Activated CD4-positive, alpha-beta memory T cell treated with anti-CD3 and anti-CD28 coated beads for 36 hours (primary cell): Measurements from ENCODE around the gene AHRR. TPM values are rescaled to one million over a fixed set of nuclear protein-coding genes. Genes with fewer than 3 reads are reported as not detected.

ENCODE experiments used
- CTCF ChIA-PET: fragments of 350-600 bp; sonication (Branson Sonifier 250); formaldehyde crosslinking; loops from one replicate; lab custom pipeline; 2021; ENCODE audit warnings: antibody characterized with exemption, inconsistent platforms; lab: Charles Lee
- POLR2A ChIA-PET: fragments of 350-600 bp; sonication (Branson Sonifier 250); formaldehyde crosslinking; loops from one replicate; lab custom pipeline; 2021; ENCODE audit warnings: antibody characterized with exemption; lab: Charles Lee
- DNase-seq: peaks from one replicate; pipeline ENCODE4 v3.0.0-alpha.2; 2020
- H3K27ac Mint-ChIP-seq: one replicate; pipeline ENCODE4 v1.8.0; 2021; ENCODE audit warnings: mixed read lengths
- H3K27me3 Mint-ChIP-seq: one replicate; pipeline ENCODE4 v1.8.0; 2021; ENCODE audit warnings: mixed read lengths
- H3K36me3 Mint-ChIP-seq: one replicate; pipeline ENCODE4 v1.8.0; 2021; ENCODE audit warnings: mixed read lengths
- H3K4me1 Mint-ChIP-seq: one replicate; pipeline ENCODE4 v1.8.0; 2021; ENCODE audit warnings: low read depth, mixed read lengths
- H3K4me3 Mint-ChIP-seq: one replicate; pipeline ENCODE4 v1.8.0; 2021; ENCODE audit warnings: mild to moderate bottlenecking, mixed read lengths
- H3K9me3 Mint-ChIP-seq: one replicate; pipeline ENCODE4 v1.8.0; 2021; ENCODE audit warnings: mixed read lengths
- intact Hi-C: fragments of 100-400 bp; cut with micrococcal nuclease; formaldehyde crosslinking; loops from one replicate; pipeline ENCODE4 v1.15.1; 2023
- total RNA-seq, 2 experiments: library from RNA; stranded (reverse); gene quantifications; one replicate each; pipeline ENCODE4 v1.2.3, GENCODE V29; 2021

AHRR gene
- total RNA-seq, 2 experiments from 2014 or later = 16.7 to 16.8 TPM

DNA sequence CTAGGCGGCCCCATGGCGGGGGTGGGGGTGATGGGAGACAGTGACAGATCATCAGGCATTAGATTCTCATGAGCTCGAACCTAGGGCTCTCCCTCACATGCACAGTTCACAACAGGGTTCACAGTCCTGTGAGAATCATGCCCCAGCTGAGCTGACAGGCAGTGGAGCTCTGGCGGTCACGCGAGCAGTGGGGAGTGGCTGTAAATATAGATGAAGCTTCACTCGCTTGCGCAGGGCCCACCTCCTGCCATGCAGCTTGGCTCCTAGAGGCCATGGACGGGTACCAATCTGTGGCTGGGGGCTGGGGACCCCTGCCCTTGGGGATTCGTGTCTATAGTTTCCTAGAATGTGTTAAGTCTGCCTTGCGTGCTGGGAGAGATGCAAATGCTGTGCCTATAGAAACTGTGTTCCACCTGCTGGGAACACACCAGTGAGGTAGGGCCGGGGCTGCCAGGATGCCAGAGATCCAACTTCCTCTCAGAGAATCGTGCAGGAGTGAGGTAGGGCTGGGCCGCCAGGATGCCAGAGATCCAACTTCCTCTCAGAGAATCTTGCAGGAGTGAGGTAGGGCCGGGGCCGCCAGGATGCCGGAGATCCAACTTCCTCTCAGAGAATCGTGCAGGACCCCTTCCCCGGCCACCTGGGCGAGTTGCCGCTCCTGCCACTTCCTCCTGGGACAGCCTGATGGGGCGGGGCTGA is 107.4 kb downstream of the AHRR start:
- H3K27me3 Mint-ChIP-seq = peaks cover 16% of the 10 kb centered on the region
- CTCF ChIA-PET = interaction anchor here (0.9 to 1.5 kb wide), 3 partner anchors 18 to 240 kb away, joined by 4 to 7 read pairs (median 5); no protein-coding TSS in a partner anchor
- H3K4me3 Mint-ChIP-seq = no peak overlapping the region
- H3K4me1 Mint-ChIP-seq = no peaks in the 10 kb centered on the region
- no peak overlapping the region for H3K27ac Mint-ChIP-seq
- intact Hi-C loops = loop anchor here (5.0 kb wide), 1 partner anchor 242 kb away; no protein-coding TSS in a partner anchor
- H3K36me3 Mint-ChIP-seq = peaks cover 2% of the 10 kb centered on the region
- DNase-seq = no peak
- no peaks in the 10 kb centered on the region for H3K9me3 Mint-ChIP-seq
- POLR2A ChIA-PET = no interaction called here

GRCh38 chr5:429453-430188 is 108.1 kb downstream of the AHRR start:
- Mint-ChIP-seq H3K9me3 (no peaks in the 10 kb centered on the region), H3K27me3 (peaks cover 16% of the 10 kb centered on the region), H3K4me1 (no peaks in the 10 kb centered on the region), H3K36me3 (peaks cover 2% of the 10 kb centered on the region), H3K4me3 (no peak overlapping the region), H3K27ac (no peak overlapping the region)
- POLR2A ChIA-PET = no interaction called here
- CTCF ChIA-PET = interaction anchor here (1.2 to 3.0 kb wide), 4 partner anchors 10 to 242 kb away, joined by 3 to 19 read pairs (median 4); no protein-coding TSS in a partner anchor
- DNase-seq = no peak
- intact Hi-C loops = loop anchor here (5.0 kb wide), 1 partner anchor 242 kb away; no protein-coding TSS in a partner anchor

DNA sequence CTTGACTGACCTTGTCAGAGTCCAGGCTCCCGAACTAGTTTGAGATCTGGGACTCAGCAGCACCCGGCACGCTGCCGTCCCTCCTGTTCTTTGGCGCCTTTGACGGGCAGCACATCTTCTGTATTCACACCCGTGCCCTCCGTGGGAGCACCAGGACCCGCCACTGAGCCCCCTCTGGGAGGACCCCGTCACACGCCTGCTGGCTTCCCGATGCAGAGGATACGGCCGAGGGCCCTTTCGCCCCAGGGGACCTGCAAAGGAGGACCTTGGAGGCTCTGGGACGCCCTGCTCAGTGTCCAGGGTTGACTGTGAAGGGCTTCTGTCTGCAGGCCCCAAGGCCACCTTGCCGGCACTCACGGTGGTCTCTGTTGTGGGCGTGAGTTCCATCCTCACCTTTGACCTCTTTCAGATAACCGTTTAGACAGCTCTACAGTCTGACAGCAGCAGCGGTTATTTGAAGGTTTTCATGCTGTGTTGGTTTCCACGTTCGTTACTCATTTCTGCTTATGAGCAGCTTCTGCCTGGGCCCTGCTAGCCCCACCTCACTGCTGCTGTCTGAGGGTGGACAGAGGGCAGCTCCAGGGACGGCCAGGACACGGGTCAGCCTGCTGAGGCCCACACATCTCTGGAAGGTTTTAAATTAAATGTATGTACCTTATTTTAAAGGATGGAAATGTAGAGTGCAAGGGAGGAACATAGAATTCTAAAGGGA is 108.9 kb downstream of the AHRR start:
- CTCF ChIA-PET = interaction anchor here (1.0 to 3.3 kb wide), 6 partner anchors 9 to 243 kb away, joined by 3 to 19 read pairs (median 4); no protein-coding TSS in a partner anchor
- peaks cover 2% of the 10 kb centered on the region for H3K36me3 Mint-ChIP-seq
- H3K4me3 Mint-ChIP-seq = no peak overlapping the region
- POLR2A ChIA-PET = no interaction called here
- H3K4me1 Mint-ChIP-seq = no peaks in the 10 kb centered on the region
- peaks cover 16% of the 10 kb centered on the region for H3K27me3 Mint-ChIP-seq
- intact Hi-C loops = no loop called here
- DNase-seq = no peak
- no peak overlapping the region for H3K27ac Mint-ChIP-seq
- H3K9me3 Mint-ChIP-seq = no peaks in the 10 kb centered on the region

GRCh38 chr5:431001-431710 is 109.6 kb downstream of the AHRR start:
- ChIA-PET POLR2A (no interaction called here), CTCF (interaction anchor here (0.5 to 3.3 kb wide), 12 partner anchors 11 to 244 kb away, joined by 3 to 19 read pairs (median 4); partner anchors contain the start of gene PDCD6)
- H3K27me3 Mint-ChIP-seq = peaks cover 13% of the 10 kb centered on the region
- intact Hi-C loops = no loop called here
- H3K4me3 Mint-ChIP-seq = no peak overlapping the region
- H3K36me3 Mint-ChIP-seq = peaks cover 2% of the 10 kb centered on the region
- peak; percentile 61 for DNase-seq
- H3K27ac Mint-ChIP-seq = no peak overlapping the region
- no peaks in the 10 kb centered on the region for H3K9me3 Mint-ChIP-seq
- no peaks in the 10 kb centered on the region for H3K4me1 Mint-ChIP-seq

DNA sequence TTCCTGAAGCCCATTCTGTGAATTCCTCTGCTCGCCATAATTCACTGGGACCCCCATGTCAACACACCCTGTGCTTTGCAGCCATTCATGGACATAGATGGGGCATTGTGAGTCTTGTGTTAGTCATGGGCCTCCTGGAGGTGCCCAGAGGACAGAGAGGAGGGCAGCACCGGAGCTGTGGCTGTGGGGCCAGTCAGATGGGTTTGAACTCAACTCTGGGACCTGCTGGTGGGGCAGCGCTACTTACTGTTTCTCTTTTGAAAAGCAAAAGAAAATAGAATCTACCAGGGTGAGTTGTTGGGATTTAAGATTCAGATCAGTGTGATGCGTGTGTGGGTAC is 110.2 kb downstream of the AHRR start:
- DNase-seq = no peak
- no peaks in the 10 kb centered on the region for H3K4me1 Mint-ChIP-seq
- peaks cover 2% of the 10 kb centered on the region for H3K36me3 Mint-ChIP-seq
- no peak overlapping the region for H3K27ac Mint-ChIP-seq
- no peak overlapping the region for H3K4me3 Mint-ChIP-seq
- ChIA-PET CTCF (interaction anchor here (0.5 to 3.3 kb wide), 11 partner anchors 10 to 243 kb away, joined by 3 to 19 read pairs (median 4); partner anchors contain the start of gene PDCD6), POLR2A (no interaction called here)
- no peaks in the 10 kb centered on the region for H3K9me3 Mint-ChIP-seq
- intact Hi-C loops = loop anchor here (2.0 kb wide), 1 partner anchor 115 kb away; no protein-coding TSS in a partner anchor
- peaks cover 8% of the 10 kb centered on the region for H3K27me3 Mint-ChIP-seq

GRCh38 chr5:432201-432927 is 110.8 kb downstream of the AHRR start:
- Mint-ChIP-seq H3K9me3 (no peaks in the 10 kb centered on the region), H3K36me3 (peaks cover 2% of the 10 kb centered on the region), H3K4me1 (no peaks in the 10 kb centered on the region), H3K4me3 (no peak overlapping the region), H3K27me3 (peaks cover 10% of the 10 kb centered on the region), H3K27ac (no peak overlapping the region)
- no peak for DNase-seq
- ChIA-PET POLR2A (no interaction called here), CTCF (interaction anchor here (1.4 to 3.3 kb wide), 3 partner anchors 14 to 244 kb away, joined by 4 to 19 read pairs (median 12); no protein-coding TSS in a partner anchor)
- intact Hi-C loops = loop anchor here (2.0 kb wide), 1 partner anchor 116 kb away; no protein-coding TSS in a partner anchor

- Mint-ChIP-seq H3K4me1 (no peaks in the 10 kb centered on the region), H3K9me3 (no peaks in the 10 kb centered on the region), H3K27ac (no peak overlapping the region), H3K27me3 (peaks cover 10% of the 10 kb centered on the region), H3K4me3 (no peak overlapping the region), H3K36me3 (peaks cover 2% of the 10 kb centered on the region)
- no peak for DNase-seq
- ChIA-PET POLR2A (no interaction called here), CTCF (interaction anchor here (3.0 to 3.3 kb wide), 2 partner anchors 13 to 117 kb away, joined by 12 to 19 read pairs; no protein-coding TSS in a partner anchor)
- intact Hi-C loops = loop anchor here (2.0 kb wide), 1 partner anchor 116 kb away; no protein-coding TSS in a partner anchor
Observed at GRCh38 chr5:432928-433791, 111.6 kb downstream of the AHRR start.

GRCh38 chr5:433836-434235 is 112.3 kb downstream of the AHRR start:
- peaks cover 10% of the 10 kb centered on the region for H3K27me3 Mint-ChIP-seq
- H3K27ac Mint-ChIP-seq = no peak overlapping the region
- H3K4me3 Mint-ChIP-seq = no peak overlapping the region
- CTCF ChIA-PET = interaction anchor here (3.3 kb wide), 1 partner anchor 13 kb away, joined by 12 read pairs; no protein-coding TSS in a partner anchor
- DNase-seq = no peak
- no peaks in the 10 kb centered on the region for H3K9me3 Mint-ChIP-seq
- intact Hi-C loops = loop anchor here (2.0 kb wide), 1 partner anchor 117 kb away; no protein-coding TSS in a partner anchor
- peaks cover 2% of the 10 kb centered on the region for H3K36me3 Mint-ChIP-seq
- no peaks in the 10 kb centered on the region for H3K4me1 Mint-ChIP-seq
- POLR2A ChIA-PET = no interaction called here

- DNase-seq = no peak
- peaks cover 10% of the 10 kb centered on the region for H3K27me3 Mint-ChIP-seq
- no peaks in the 10 kb centered on the region for H3K9me3 Mint-ChIP-seq
- POLR2A ChIA-PET = no interaction called here
- H3K27ac Mint-ChIP-seq = no peak overlapping the region
- no peak overlapping the region for H3K4me3 Mint-ChIP-seq
- peaks cover 2% of the 10 kb centered on the region for H3K36me3 Mint-ChIP-seq
- no peaks in the 10 kb centered on the region for H3K4me1 Mint-ChIP-seq
- intact Hi-C loops = no loop called here
- CTCF ChIA-PET = interaction anchor here (0.6 kb wide), 1 partner anchor 10 kb away, joined by 3 read pairs; no protein-coding TSS in a partner anchor
Observed at GRCh38 chr5:434443-435146, 113.1 kb downstream of the AHRR start.
